ENCODE measurements around the gene PDCD4. TPM values are rescaled to one million over a fixed set of nuclear protein-coding genes. Genes with fewer than 3 reads are reported as not detected.

Gene PDCD4
- total and polyA plus RNA-seq, 9 of the 15 experiments (the other 6 are each of a cell fraction or from before 2014, with no cell fraction given) = 12.9 to 44.1 (median 33.7) TPM

DNA sequence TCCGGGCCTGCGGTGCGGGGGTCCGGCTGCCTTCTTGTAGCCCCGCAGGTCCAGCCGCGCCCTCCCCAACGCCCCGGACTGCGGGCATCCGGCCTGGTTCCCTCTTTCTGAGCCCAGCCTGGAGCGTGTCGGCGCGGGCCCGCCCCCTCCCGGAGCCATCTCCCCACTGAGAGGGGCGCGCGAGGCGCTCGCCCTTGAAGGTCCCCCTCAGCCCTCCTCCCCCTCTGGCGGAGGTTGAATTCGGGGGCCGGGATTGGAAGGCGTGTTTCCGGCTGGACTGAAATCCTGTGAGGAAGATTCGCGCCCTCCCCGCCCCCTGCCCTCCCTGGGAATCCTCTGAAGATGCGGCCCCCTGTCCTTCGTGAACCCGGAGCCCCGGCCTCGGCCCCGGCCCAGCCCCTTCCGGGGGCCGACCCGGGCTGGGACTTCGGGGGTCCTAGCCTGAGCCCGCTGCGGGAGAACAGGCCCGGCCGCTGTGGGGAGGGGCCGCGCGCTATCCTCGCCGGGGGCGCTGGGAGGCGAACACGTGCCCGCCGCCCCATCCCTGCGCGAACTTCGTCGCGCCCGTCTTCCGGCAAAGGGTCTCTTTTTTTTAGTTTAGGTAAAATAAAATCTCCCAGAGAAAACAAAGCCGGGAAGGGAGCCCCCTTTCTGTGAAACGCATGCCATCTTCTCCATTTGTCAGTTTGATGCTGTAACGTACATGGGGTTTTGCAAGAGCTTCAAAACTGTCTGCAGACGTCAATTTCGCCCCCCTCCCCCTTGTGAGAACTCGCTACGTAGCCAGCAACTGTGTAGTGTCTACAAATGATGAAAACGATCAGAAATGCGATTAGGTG is 636 bp downstream of the PDCD4 start (continued):
- TF ChIP-seq NCOA4 (IDR thresholded peaks at IDR 0.05; ENCODE audit: partially characterized antibody) (no peak), TFAM (CRISPR knock-in tag; conservative IDR thresholded peaks at IDR 0.05) (no peak), SMAD2 (IDR thresholded peaks at IDR 0.05; ENCODE audit: low read depth, low read length) (no peak), MTA1 (IDR thresholded peaks at IDR 0.05; ENCODE audit: borderline replicate concordance) (no peak), HDAC2 (IDR thresholded peaks at IDR 0.05) (no peak), MCM5 (IDR thresholded peaks at IDR 0.05; ENCODE audit: low read depth) (no peak), MTA3 (IDR thresholded peaks at IDR 0.05; ENCODE audit: borderline replicate concordance) (0 out of 2 replicates have a peak, but pooled peaks have one; percentile 31), EWSR1 (IDR thresholded peaks at IDR 0.05; ENCODE audit: borderline replicate concordance, low read depth, partially characterized antibody) (no peak)
- TF ChIP-seq, protein P1, sequence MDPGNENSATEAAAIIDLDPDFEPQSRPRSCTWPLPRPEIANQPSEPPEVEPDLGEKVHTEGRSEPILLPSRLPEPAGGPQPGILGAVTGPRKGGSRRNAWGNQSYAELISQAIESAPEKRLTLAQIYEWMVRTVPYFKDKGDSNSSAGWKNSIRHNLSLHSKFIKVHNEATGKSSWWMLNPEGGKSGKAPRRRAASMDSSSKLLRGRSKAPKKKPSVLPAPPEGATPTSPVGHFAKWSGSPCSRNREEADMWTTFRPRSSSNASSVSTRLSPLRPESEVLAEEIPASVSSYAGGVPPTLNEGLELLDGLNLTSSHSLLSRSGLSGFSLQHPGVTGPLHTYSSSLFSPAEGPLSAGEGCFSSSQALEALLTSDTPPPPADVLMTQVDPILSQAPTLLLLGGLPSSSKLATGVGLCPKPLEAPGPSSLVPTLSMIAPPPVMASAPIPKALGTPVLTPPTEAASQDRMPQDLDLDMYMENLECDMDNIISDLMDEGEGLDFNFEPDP (CRISPR knock-in tag; IDR thresholded peaks at IDR 0.05) = no peak
- TF ChIP-seq, protein P2, sequence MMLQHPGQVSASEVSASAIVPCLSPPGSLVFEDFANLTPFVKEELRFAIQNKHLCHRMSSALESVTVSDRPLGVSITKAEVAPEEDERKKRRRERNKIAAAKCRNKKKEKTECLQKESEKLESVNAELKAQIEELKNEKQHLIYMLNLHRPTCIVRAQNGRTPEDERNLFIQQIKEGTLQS (IDR thresholded peaks at IDR 0.05) = peak; percentile 47; the same call in 1 of the 2 replicates
- TF ChIP-seq, protein P2 (CRISPR knock-in tag; conservative IDR thresholded peaks at IDR 0.05) = no peak
- TF ChIP-seq, protein P3, sequence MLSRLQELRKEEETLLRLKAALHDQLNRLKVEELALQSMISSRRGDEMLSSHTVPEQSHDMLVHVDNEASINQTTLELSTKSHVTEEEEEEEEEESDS (CRISPR knock-in tag; IDR thresholded peaks at IDR 0.05) = no peak
- TF ChIP-seq, protein P4, sequence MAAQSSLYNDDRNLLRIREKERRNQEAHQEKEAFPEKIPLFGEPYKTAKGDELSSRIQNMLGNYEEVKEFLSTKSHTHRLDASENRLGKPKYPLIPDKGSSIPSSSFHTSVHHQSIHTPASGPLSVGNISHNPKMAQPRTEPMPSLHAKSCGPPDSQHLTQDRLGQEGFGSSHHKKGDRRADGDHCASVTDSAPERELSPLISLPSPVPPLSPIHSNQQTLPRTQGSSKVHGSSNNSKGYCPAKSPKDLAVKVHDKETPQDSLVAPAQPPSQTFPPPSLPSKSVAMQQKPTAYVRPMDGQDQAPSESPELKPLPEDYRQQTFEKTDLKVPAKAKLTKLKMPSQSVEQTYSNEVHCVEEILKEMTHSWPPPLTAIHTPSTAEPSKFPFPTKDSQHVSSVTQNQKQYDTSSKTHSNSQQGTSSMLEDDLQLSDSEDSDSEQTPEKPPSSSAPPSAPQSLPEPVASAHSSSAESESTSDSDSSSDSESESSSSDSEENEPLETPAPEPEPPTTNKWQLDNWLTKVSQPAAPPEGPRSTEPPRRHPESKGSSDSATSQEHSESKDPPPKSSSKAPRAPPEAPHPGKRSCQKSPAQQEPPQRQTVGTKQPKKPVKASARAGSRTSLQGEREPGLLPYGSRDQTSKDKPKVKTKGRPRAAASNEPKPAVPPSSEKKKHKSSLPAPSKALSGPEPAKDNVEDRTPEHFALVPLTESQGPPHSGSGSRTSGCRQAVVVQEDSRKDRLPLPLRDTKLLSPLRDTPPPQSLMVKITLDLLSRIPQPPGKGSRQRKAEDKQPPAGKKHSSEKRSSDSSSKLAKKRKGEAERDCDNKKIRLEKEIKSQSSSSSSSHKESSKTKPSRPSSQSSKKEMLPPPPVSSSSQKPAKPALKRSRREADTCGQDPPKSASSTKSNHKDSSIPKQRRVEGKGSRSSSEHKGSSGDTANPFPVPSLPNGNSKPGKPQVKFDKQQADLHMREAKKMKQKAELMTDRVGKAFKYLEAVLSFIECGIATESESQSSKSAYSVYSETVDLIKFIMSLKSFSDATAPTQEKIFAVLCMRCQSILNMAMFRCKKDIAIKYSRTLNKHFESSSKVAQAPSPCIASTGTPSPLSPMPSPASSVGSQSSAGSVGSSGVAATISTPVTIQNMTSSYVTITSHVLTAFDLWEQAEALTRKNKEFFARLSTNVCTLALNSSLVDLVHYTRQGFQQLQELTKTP (IDR thresholded peaks at IDR 0.05; ENCODE audit: low read depth in 1 of 2, partially characterized antibody in 2 of 2) = no peak
- TF ChIP-seq, protein P5, sequence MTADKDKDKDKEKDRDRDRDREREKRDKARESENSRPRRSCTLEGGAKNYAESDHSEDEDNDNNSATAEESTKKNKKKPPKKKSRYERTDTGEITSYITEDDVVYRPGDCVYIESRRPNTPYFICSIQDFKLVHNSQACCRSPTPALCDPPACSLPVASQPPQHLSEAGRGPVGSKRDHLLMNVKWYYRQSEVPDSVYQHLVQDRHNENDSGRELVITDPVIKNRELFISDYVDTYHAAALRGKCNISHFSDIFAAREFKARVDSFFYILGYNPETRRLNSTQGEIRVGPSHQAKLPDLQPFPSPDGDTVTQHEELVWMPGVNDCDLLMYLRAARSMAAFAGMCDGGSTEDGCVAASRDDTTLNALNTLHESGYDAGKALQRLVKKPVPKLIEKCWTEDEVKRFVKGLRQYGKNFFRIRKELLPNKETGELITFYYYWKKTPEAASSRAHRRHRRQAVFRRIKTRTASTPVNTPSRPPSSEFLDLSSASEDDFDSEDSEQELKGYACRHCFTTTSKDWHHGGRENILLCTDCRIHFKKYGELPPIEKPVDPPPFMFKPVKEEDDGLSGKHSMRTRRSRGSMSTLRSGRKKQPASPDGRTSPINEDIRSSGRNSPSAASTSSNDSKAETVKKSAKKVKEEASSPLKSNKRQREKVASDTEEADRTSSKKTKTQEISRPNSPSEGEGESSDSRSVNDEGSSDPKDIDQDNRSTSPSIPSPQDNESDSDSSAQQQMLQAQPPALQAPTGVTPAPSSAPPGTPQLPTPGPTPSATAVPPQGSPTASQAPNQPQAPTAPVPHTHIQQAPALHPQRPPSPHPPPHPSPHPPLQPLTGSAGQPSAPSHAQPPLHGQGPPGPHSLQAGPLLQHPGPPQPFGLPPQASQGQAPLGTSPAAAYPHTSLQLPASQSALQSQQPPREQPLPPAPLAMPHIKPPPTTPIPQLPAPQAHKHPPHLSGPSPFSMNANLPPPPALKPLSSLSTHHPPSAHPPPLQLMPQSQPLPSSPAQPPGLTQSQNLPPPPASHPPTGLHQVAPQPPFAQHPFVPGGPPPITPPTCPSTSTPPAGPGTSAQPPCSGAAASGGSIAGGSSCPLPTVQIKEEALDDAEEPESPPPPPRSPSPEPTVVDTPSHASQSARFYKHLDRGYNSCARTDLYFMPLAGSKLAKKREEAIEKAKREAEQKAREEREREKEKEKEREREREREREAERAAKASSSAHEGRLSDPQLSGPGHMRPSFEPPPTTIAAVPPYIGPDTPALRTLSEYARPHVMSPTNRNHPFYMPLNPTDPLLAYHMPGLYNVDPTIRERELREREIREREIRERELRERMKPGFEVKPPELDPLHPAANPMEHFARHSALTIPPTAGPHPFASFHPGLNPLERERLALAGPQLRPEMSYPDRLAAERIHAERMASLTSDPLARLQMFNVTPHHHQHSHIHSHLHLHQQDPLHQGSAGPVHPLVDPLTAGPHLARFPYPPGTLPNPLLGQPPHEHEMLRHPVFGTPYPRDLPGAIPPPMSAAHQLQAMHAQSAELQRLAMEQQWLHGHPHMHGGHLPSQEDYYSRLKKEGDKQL (CRISPR knock-in tag; IDR thresholded peaks at IDR 0.05; ENCODE audit: borderline replicate concordance) = no peak
